SIG-M5 (cell line): Measurements from ENCODE around the gene SAMD10.

Experiments
- DNase-seq: peaks from one replicate; lab custom pipeline; 2025; lab: John Stamatoyannopoulos, UW

SAMD10 gene

DNA sequence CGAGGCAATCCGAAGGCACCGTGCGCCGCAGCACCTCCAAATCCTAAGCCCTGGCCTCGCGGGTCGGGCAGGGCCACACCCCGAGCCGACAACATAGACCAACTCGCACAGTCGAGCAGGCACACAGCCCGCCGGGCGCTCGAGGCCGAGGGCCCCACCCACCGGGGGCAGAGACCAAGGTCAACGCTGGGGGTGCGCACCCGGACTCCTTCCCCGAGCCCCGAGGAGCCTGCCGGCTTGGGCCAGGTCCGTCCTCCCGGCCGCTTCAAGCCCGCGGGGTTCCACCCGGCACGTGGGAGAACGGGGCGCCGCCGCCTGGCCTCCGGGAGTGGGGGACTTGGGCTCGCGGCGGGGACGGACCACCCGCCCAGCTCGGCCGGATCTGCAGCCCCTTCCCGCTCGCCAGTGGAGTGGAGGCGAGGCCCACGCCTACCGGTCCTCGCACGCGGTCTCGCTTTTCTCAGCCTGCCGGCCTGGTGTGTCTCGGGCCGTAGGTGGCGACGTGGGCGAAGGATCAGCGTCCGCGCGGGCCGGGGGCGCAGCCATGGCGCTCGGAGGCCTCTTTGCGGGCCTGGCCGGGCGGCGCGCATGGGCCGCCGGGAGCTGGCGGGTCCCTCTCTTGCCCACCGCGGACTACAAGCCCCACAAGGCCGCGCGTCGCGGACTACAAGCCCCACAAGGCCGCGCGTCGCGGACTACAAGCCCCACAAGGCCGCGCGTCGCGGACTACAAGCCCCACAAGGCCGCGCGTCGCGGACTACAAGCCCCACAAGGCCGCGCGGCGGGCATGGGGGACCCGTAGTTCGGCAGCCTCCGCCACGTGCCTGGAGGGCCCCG, 23.4 kb downstream of the SAMD10 start, which contains the start of gene UCKL1:
TSS of gene UCKL1 (minus strand) at position 590 of the 837 bp plus-strand sequence. CDS start at position 546, 44 bp downstream.
- DNase-seq: no peak

DNA sequence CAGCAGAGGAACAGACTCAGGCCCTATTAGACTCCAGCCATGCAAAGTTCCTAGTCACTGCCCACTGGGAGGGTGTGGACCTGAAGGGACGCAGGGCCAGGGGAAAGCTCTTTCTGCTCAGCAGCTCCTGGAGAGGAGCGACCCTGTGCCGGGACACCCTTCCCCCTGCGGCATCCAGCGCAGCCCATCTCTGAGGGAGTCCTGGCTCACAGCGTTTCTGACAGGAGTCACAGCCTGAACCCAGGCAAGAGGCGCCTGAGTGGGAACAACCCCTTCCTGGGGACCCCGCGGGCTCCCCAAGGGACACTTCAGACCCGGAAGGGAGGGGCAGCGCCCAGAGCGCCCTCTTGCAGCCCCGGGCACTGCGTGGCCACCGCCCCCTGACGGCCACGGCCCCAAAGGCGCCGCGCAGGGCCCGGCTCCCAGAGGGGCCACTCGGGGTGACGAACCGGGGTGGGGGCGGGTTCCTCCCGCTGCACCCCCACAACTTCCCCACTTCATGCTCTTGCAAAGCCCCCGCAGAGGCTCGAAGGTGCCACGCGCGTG, 24.1 kb downstream of the SAMD10 start:
- no peak for DNase-seq

DNA sequence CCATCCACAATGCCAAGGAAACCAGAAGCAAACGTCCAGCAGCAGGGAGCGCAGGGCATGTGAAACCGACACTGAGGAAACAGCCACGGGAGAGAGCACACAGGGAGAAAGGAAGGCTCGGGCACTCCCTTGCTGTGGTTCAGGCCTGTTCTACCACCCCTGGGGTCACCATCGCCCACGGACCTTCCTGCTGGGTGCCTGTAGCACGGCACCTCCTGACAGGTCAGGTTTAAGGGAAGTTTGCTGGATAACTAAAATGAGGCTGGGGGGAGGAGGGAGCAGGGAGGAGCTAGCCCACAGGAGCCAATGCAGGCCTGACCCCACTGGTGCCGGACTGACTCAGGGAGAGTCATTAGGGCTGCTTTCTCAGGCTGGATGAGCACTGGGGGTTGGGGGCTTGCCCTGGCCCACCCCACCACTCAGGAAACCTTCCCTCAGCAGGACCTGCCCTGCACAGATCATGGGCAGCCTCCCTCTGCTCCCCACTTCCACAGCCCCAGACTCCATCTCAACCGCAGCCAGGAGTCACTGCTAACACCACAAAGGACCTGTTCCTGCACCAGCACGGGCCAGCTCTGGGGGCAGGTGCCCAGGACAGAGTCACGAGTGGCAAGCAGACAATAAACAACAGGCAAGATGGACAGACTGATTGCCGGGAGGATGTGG, 25.5 kb downstream of the SAMD10 start:
- DNase-seq: no peak

DNA sequence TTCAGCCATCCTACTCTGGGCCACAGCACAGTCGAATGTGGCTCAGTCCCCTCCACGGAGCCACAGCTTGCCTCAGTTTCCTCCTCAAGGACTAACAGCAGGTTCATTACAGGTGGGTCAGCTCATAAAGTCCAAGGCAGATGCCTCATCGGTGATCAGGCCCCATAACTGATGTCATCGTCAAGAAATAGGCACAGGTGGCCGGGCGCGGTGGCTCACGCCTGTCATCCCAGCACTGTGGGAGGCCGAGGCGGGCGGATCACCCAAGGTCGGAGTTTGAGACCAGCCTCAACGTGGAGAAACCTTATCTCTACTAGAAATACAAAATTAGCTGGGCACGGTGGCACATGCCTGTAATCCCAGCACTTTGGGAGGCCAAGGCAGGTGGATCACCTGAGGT, 26.7 kb downstream of the SAMD10 start:
- no peak for DNase-seq

DNA sequence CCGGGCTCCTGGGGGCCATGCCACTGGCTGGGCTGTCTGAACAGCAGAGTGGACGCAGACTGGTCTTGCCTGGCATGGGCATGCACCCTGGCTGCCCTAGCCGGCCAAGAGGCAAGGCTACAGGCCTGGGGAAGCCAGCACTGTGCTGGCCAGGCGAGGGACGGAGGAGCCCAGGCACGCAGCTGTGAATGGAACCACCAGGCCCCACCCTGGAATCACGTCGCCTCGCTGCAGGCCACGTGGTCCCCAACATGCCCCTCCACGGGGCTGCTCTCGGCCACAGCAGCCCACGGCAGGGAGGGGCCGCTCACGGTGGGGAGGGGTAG, 27.3 kb downstream of the SAMD10 start:
- no peak for DNase-seq

DNA sequence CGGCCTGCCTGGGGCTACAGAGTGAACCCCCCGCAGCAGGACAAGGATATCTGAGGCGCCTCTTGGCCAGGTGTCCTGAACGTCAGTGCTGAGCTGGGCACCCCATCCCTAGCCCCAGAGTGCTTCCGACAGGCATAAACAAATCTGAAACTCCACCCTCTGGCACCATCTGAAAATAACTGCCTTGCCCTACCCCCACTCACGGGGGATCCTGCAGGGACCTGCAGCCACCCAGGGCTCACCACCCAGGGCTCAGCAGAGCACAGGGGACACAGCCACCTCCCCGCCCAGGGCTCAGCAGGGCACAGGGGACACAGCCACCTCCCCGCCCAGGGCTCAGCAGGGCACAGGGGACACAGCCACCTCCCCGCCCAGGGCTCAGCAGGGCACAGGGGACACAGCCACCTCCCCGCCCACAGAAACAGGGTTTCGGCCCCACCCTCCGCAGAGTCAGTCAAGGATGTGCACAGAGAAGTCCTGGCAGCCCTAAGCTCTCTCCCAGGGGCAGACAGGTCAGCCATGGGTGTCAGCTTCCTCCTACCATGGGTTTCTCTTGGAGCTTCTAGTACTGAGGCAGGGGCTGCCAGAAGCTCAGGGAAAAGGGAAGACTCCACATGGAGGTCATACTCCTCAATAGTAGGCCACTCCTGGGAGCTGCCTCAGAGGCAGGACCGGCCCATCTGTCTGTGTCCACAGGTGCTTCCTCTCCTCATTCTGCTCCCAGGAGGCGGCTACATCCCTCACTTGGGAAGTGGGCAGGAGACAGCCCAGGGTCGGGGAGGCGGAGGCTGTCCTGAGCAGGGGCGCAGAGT, 27.8 kb downstream of the SAMD10 start:
- DNase-seq: no peak

DNA sequence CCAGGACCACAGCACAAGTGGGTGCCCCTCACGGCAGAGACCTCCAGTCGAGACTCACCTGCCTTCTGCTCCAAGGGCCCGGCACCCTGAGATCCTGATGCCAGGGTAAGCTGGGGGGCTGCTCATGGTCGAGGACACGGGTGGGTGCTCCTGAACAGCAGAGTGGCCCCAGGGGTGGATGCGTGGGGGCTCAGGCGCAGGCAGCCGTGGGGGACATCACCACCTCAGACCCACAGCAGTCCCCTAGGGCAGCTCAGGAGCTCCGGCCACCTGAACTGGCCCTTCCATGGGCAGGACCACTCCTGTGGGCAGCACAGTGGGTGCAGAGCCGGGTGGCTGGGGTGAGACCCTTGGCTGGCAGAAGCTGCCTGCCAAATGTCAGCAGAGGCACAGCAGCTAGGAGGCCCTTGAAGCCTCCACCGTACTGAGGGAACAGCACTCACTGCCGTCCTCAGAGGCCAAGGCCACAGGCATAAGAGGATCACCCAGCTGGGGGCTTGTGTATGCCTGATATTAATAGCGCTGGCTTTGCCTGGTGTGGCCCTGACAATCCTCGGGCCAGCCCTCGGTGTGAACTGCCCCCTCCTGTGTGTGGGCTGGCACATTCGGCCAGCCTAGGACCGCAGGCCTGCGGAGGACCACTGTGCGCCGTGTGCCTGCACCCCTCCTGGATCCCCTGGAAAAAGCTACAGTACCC, 28.6 kb downstream of the SAMD10 start:
- no peak for DNase-seq

DNA sequence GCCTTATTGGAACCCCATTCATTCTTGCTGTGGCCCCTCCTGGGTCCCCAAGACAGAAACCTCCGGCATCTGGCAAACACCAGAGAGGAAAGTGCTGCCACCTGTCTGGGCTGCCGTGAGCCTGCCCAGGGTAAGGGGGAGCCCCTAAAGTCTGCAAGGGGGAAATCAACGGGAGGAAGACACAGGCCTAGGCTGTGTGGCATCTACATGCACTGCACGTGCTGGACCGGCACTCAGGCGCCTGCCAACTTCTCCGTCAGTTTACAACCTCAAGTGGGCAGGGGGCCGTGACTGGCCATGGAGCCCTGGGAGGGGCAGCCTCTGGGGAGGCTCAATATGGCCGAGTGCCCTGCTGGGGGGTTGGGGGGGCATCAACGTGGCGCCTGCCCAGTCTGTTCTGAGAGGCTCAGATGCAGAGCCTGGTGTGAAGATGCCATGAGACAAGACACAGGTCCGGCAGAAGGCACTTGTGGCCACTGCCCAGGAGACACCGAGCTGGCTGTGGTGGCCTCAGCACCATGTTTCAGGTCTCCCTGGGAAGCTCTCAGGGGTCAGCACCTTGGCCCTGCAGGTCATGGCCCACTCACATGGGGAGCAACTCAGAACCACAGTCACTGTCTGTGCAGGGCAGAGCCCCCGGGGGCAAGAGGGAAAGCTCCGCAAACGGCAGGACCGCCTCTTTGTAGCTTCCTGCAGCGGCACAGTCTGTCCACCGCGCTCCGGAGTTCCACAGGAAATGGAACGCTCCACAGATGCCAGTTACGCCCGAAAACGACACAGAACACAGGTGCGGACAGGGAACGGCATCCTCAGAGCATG, 31.6 kb downstream of the SAMD10 start:
- DNase-seq: no peak

DNA sequence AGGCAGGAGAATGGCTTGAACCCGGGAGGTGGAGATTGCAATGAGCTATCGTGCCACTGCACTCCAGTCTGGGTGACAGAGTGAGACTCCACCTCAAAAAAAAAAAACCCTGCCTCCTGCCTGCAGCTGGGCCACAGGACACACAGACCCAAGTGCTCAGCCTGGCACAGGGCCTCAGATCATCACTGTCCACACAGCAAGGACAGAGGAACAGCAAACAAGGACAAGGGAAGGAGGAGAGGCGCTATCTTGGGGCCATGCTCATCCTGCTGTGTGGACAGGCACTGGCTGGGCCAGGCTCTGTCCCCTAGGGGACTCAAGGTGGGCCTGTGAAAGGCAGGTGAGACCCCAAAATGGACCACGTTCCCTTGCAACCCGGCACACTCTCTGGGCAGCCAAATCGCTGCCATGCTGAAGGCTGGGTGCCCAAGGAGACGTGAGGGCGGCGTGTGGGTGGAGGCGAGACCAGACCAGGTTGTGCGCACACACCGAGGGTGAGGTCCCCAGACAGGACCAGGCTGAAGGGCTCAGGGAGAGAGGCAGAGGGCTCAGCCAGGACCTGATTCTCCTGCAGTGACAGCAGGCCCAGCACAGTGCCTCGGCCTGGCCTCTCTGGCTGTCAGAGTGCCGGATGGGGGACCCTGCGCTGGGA, 32.3 kb downstream of the SAMD10 start:
- DNase-seq: no peak

DNA sequence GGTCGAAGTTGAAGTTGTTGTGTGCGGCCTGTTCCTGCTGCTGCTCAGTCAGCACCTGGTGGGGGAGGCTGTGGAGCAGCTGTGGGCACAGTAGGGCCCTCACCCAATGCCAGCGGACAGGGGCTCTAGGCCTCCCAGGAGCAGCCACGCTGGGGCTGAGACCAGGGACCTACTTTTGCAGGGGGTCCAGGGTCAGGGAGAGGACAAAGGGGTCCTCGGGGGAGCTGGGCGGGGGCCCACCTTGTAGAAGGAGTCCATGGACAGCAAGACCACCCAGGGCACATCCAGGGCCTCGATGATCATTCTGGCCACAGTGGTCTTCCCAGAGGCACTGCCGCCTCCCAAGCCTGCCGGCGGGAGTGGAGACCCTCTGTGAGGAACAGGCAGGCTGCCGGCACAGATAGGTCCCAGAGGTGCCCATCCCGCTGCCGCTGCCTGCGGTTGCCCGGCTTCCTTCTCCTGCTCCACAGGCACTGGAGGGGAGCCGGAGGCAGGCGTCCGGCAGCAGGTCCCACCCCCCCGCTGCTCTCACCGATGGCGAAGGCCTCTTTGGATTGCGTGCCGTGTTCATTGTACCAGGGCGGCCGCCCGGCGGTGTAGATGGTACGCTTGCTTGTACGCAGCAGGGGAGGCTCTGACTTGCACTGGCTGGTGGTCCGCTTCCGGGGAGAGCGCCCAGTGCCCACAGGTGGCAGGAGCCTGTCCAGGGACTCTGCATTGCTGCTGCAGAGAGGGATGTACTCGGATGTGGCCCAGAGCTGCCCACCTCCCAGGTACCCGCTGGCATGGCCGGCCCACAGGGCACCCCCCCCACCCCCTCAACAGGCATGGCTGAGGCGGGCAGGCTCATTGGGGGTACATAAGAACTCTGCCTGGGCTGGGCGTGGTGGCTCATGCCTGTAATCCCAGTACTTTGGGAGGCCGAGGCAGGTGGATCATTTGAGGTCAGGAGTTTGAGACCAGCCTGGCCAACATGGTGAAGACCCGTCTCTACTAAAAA, 33.2 kb downstream of the SAMD10 start:
- no peak for DNase-seq

DNA sequence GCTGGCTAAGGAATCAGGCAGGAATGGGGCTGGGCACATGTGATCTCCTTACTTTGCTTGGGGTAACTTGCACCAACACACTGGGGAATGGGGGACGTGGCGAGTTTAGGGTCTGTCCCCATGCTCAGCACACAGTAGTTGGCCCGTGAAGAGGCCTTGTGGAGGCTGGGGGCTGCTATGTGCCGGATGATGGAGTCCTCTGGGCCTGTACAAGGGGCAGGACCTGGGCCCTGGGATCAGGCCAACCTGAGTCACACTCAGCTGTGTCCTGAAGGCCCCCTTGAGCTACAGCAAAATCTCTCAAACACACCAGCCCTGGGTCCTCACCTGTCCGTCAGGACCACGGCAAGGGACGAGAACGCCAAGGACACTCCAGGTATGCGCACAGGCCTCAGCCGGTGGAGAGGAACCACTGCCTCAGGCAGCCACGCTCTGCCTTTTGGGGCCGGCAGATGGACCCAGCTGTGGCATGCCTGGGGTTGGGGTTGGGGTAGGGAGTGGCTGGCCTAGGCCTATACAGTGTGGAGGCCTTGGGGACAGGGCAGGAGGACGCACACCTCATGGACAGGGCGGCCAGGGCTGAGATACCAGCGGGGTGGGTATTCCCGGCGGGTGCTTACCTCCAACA, 34.3 kb downstream of the SAMD10 start:
- no peak for DNase-seq

DNA sequence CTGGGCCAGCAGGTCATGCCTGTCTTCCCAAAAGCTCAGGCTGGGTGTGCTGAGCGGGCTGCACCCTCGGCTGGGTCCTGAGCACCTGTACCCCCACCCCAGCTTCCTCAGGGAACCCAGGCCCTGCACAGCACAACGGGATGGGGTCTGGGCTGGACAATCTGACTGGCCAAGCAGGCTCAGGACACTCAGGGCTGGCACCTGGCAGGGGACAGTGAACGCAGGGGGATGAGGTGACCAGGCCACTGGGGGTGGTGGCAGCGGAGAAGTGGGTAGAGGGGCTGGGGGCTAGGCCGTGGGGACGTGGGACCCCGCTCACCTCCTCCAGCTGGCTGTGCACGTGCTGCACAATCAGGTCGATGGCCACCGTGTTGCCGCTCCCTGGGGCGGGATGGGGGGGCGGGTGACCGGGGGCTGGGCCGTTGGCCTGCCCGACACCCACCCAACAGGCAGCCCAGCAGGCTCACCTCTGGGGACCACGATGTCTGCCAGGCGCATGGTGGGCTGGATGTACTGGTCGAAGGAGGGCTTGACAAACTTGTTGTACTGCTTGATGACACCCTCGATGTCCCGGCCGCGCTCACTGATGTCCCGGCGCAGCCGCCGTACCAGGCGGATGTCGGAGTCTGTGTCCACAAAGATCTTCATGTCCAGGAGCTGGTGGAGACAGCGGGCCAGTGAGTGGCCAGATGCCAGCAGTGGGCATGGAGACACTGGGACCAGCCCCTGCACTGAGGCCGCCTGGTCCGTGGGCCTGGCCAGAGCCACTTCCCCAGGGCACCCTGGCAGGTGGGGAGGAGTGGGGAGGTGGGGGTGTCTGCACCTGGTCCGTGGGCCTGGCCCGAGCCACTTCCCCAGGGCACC, 35.1 kb downstream of the SAMD10 start:
- DNase-seq: no peak

DNA sequence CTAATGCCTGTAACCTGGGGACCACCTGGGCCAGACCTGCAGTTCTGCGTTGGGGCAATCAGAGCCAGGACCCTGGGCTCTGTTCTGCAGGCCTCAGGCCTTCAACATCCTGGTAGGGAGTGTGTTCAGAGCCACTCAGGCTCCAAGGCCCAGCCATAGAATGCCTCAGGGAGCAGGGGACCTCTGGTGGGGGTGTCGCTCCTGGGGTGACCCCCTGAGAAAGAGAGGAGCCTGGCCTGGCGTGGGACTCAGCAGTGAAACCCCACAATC, 35.7 kb downstream of the SAMD10 start:
- no peak for DNase-seq

DNA sequence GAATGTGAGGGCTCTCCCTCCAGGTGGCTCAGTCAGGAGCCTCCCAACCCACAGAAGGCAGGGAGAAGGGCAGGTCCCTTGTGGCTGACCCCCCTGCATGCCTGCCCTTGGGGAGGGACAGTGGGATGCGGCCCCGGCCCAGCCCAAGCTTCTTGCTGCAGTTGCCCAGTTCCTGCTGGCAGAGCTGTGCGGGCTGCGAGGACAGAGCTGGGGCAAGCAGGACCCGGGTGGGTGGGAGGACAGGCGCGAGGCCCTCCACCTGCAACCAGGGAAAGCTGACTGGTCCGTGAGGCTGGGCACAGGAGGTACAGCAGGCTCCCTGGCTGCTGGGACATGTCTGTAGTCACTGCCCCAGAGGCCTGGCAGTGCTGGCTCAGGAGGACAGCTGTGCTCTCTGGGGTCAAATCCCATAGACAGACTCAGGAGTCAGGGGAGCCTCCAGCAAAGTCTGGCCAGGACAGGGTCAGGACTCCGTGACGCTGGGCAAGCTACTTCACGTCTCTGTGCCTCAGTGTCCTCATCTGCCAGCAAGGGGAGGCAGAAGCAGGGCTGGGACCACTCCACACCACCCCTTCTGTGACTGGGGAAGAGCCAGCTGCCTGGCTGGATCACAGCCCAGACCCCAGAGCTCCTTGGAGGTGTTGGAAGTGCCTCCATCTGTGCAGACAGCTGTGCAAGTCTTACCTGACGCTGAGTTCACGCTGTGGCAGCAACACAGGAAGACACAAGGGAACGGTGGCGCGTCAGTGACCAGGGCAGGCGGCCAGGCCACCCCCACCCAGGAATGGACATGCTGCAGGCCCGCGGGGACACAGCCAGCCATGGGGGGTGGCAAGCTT, 36.3 kb downstream of the SAMD10 start:
- DNase-seq: no peak

DNA sequence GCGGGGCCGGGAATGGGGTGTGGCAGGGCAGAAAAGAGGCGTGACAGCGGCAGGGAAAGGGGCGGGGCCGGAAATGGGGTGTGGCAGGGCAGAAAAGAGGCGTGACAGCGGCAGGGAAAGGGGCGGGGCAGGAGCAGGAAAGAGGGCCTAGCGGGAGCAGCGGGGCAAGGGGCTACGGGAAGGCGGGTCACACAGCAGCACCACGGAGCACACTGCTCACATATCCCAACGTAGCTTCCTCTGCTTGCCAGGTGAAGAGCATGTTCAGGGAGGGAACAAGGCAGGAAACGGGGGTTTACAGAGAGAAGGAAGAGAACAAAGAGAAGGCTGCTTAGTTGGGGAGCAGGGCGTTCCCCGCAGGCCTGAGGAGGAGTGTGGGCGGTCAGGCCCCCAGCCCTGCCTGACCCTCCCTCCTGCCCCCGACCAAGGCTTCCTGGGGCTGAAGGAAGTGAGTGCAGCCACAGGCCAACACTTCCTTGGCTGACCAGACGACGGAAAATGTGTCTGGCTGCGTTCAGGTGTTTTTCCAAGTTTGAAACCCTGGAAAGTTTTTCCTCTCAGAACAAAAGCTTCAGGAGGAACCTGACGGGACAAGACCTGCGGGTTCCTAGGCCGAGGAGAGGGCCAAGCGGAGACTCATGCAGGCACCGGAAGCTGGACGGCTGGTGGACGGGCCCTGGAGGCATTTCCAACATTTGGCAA, 37.0 kb downstream of the SAMD10 start:
- DNase-seq: no peak

DNA sequence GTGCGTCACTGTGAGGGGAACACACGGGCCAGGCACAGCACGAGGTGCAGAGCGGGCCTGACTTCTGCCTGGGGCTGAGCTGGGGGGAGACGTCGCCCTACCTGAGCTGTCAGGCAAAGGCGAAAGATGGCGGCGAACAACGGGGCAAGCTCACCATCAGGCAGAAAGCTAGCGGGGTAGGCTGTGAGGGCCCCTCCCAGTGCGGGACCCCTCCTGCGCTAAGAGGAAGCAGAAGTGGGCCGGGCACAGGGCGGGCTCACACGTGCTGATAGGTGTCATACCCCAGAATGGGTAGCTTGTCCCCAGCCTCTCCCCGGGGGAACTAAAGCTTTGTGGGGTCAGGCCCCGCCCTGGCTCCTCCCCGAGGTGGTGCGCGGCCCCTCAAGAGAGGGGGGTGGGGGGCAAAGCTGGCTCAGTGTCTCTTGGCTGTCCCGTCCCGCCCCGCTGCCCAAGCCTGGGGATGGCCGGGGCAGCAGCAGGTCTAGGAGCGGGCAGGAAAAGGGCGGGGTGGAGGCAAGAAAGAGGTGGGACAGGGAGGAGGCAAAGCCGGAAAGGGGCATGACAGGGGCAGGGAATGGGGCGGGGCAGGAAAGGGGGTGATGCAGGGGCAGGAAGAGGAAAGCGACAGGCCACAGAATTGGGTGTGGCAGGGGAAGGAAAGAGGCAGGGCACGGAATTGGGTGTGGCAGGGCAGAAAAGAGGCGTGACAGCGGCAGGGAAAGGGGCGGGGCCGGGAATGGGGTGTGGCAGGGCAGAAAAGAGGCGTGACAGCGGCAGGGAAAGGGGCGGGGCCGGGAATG, 38.0 kb downstream of the SAMD10 start:
- DNase-seq: no peak
